Purkinje cell (primary cell): Measurements from ENCODE around the gene MS4A12. TPM values are rescaled to one million over a fixed set of nuclear protein-coding genes. Genes with fewer than 3 reads are reported as not detected.

Experiments
- polyA plus RNA-seq: library from polyadenylated mRNA; unstranded; fragments of >200 nt; fragmentation: Nextera tagmentation; gene quantifications from 2 replicates; pipeline ENCODE4 v1.2.1, GENCODE V29; 2014

The MS4A12 gene, protein sequence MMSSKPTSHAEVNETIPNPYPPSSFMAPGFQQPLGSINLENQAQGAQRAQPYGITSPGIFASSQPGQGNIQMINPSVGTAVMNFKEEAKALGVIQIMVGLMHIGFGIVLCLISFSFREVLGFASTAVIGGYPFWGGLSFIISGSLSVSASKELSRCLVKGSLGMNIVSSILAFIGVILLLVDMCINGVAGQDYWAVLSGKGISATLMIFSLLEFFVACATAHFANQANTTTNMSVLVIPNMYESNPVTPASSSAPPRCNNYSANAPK
- not detected in 2 replicates for polyA plus RNA-seq

DNA sequence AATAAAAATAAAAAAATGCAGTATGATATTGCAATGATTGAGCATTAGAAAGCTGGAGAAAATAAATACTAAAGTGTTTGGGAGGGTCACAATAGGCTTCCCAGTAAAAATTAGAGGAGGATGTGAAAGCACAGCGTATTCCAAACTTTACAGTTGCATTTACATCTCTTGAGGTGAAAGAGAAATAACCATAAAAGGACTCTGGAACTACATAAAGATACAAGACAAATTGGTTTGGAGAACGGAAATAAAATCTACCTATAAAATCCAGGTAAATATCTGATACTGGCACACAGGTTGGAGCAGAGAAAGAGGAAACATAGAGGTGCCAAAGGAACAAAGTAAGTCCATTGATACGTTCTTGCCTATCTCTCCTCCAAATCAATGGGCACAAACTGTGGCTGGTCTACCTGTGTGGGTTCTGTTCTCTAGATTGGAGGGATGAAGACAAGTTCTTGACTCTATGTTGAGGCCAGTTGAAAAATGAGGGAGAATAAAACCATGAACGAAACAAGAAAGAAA, at the start of gene MS4A12:
MS4A12 (plus strand) TSS at position 291 of the 522 bp plus-strand sequence. CDS start 4,541 bp downstream, outside the sequence.

DNA sequence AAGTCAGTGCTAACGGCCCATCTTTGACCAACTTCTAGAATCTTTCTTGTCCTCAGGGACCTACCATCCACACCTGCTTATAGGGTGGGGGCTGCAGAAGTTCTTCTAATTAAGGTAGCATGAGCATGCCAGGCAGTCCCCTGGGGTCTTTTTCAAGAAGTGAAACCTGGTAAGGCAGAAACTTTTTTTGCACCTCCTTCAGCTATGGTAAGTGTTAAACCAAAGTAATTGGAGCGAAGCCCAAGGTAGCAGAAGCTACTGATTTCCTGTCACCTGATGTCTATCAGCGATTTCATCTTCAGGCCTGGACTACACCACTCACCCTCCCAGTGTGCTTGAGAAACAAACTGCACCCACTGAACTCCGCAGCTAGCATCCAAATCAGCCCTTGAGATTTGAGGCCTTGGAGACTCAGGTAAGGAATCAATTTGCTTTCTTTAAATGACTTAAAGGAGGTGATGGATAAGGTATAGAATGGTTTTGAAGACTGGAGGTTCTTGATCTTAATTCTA, 37.0 kb upstream of the MS4A12 start, which contains the start of gene MS4A1:
MS4A1 (plus strand) TSS at position 317 of the 512 bp plus-strand sequence. CDS start 6,528 bp downstream, outside the sequence.

DNA sequence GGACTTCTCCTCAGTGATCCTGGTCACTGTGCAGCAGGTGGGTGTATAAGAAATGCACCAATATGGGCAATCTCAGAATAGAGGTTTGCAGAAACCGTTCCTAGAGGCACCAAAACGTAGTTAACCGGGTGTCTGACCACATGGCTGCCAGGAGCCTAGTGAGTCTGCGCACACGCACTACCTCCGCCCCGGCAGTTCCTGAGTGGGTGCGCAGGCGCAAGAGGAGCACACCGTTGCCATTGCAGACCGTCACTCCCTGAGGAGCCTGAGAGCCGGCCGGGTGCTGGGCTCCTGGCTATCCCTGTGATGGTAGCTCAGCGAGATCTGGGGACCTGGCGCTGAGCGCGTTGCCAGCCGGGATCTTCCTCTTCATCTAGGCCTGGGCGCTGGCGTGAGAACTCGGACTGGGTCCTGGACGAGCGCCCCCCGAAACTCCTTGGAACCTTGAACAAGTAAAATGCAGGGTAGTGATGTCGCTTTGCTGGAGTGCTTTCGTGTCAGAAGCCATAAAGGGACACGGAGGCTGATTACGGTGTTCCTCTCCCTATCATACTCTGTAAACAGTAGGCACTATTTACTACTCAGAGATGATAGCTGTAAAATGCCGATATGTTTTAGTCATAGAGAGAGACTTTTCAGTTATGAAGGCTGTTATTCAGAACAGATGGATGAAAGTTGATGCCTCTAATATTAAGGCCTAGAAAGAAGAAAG, 22.7 kb downstream of the MS4A12 start, which contains the start of gene MS4A13:
MS4A13 (plus strand) TSS at position 249 of the 712 bp plus-strand sequence. CDS start 2,692 bp downstream, outside the sequence.

Other genes starting within 250 kb of the MS4A12 start
- gene MS4A4E, start 249.6 kb upstream of the MS4A12 start, polyA plus RNA-seq = not detected in 2 replicates
- not detected in 2 replicates for gene MS4A4A, start 212.1 kb upstream of the MS4A12 start, polyA plus RNA-seq
- not detected in 2 replicates for gene MS4A6E, start 165.5 kb upstream of the MS4A12 start, polyA plus RNA-seq
- not detected in 2 replicates for gene MS4A7, start 114.2 kb upstream of the MS4A12 start, polyA plus RNA-seq
- not detected in 2 replicates for gene MS4A14, start 96.3 kb upstream of the MS4A12 start, polyA plus RNA-seq
- gene MS4A5, start 63.2 kb upstream of the MS4A12 start, polyA plus RNA-seq = not detected in 2 replicates
- not detected in 2 replicates for gene MS4A1, start 36.9 kb upstream of the MS4A12 start, polyA plus RNA-seq
- not detected in 2 replicates for gene MS4A13, start 22.6 kb downstream of the MS4A12 start, polyA plus RNA-seq
- gene MS4A8, start 206.8 kb downstream of the MS4A12 start, polyA plus RNA-seq = 1.8 TPM in 1 of 2 replicates, not detected in the other
- not detected in 2 replicates for gene MS4A18, start 231.9 kb downstream of the MS4A12 start, polyA plus RNA-seq